Loucy (cell line): ENCODE measurements around the gene PRRX1.

ENCODE experiments used
- EZH2phosphoT487 ChIP-seq: fragments of 200-600 bp; IDR thresholded peaks from 2 replicates; pipeline ENCODE4 v1.6.1; 2018; ENCODE audit warnings: antibody characterized with exemption, mild to moderate bottlenecking, moderate library complexity, borderline replicate concordance
- TF ChIP-seq, protein P1 (sequence below): fragments of 200-600 bp; sonication (generic); conservative IDR thresholded peaks from 2 replicates; pipeline ENCODE4 v1.5.1; 2014; ENCODE audit warnings: mild to moderate bottlenecking, antibody characterized with exemption, low read length

GRCh38 chr1:170742600-170742999 is 78.7 kb downstream of the PRRX1 start:
- TF ChIP-seq, protein P1, sequence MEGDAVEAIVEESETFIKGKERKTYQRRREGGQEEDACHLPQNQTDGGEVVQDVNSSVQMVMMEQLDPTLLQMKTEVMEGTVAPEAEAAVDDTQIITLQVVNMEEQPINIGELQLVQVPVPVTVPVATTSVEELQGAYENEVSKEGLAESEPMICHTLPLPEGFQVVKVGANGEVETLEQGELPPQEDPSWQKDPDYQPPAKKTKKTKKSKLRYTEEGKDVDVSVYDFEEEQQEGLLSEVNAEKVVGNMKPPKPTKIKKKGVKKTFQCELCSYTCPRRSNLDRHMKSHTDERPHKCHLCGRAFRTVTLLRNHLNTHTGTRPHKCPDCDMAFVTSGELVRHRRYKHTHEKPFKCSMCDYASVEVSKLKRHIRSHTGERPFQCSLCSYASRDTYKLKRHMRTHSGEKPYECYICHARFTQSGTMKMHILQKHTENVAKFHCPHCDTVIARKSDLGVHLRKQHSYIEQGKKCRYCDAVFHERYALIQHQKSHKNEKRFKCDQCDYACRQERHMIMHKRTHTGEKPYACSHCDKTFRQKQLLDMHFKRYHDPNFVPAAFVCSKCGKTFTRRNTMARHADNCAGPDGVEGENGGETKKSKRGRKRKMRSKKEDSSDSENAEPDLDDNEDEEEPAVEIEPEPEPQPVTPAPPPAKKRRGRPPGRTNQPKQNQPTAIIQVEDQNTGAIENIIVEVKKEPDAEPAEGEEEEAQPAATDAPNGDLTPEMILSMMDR = no peak
- no peak for TF ChIP-seq EZH2phosphoT487
